Spleen (tissue), 7 donors: ENCODE results near the gene UACA.

Source experiments
- CTCF ChIP-seq, 11 experiments: fragments of 200-600 bp in 7 of 11; fragments of 450-650 bp in 4 of 11; sonication (generic) in 4 of 11; IDR thresholded peaks in 8 of 11; conservative IDR thresholded peaks in 3 of 11; 1 replicate in 7 of 11; 2 replicates in 4 of 11; pipeline versions ENCODE4 v1.4.0 to v1.8.0; 2016 to 2021; ENCODE audit warnings: antibody characterized with exemption in 11 of 11, inconsistent platforms in 4 of 11, mild to moderate bottlenecking in 1 of 11
- POLR2A ChIP-seq, 3 donors: fragments of 450-650 bp; IDR thresholded peaks; one replicate each; pipeline ENCODE4 v1.5.1; 2017; ENCODE audit warnings: antibody characterized with exemption in 3 of 3, mild to moderate bottlenecking in 1 of 3
- POLR2AphosphoS5 ChIP-seq, 3 donors: sonication (generic); formaldehyde crosslinking; IDR thresholded peaks; one replicate each; pipeline ENCODE4 v1.5.1; 2017; ENCODE audit warnings: antibody characterized with exemption in 3 of 3
- donor health status: DM: no; HTN: no; CAD: no; lungs with moderate emphysema.
- donor health status: DM: no; HTN: no; CAD: no.
- donor health status: DM: no; HTN: no; CAD: no.

GRCh38 chr15:70703096-70703878 is 60.1 kb downstream of the UACA start:
- TF ChIP-seq CTCF (IDR thresholded peaks at IDR 0.05 in 8 of 11, conservative IDR thresholded peaks at IDR 0.05 in 3 of 11): no peak
- no peak for TF ChIP-seq POLR2A (IDR thresholded peaks at IDR 0.05)
- TF ChIP-seq POLR2AphosphoS5 (IDR thresholded peaks at IDR 0.05): no peak
